ENCODE data around the gene TMEM42.

TMEM42 gene

GRCh38 chr3:44890852-44891251, 29.1 kb downstream of the TMEM42 start:
- Mint-ChIP-seq H3K4me1 (no peaks in the 10 kb centered on the region), H3K27me3 (ENCODE audit: low read depth, poor library complexity) (peaks cover 11% of the 10 kb centered on the region), H3K27ac (no peak overlapping the region), H3K4me3 (no peak overlapping the region), H3K36me3 (ENCODE audit: low read depth) (no peaks in the 10 kb centered on the region), H3K9me3 (no peaks in the 10 kb centered on the region)
- TF ChIP-seq, protein P1, sequence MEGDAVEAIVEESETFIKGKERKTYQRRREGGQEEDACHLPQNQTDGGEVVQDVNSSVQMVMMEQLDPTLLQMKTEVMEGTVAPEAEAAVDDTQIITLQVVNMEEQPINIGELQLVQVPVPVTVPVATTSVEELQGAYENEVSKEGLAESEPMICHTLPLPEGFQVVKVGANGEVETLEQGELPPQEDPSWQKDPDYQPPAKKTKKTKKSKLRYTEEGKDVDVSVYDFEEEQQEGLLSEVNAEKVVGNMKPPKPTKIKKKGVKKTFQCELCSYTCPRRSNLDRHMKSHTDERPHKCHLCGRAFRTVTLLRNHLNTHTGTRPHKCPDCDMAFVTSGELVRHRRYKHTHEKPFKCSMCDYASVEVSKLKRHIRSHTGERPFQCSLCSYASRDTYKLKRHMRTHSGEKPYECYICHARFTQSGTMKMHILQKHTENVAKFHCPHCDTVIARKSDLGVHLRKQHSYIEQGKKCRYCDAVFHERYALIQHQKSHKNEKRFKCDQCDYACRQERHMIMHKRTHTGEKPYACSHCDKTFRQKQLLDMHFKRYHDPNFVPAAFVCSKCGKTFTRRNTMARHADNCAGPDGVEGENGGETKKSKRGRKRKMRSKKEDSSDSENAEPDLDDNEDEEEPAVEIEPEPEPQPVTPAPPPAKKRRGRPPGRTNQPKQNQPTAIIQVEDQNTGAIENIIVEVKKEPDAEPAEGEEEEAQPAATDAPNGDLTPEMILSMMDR (IDR thresholded peaks at IDR 0.05) = no peak
- no peak for DNase-seq

- no peak for DNase-seq
- TF ChIP-seq, protein P1 (IDR thresholded peaks at IDR 0.05) = no peak
- no peak overlapping the region for H3K4me3 Mint-ChIP-seq
- H3K4me1 Mint-ChIP-seq = no peaks in the 10 kb centered on the region
- H3K9me3 Mint-ChIP-seq = no peaks in the 10 kb centered on the region
- no peaks in the 10 kb centered on the region for H3K36me3 Mint-ChIP-seq (ENCODE audit: low read depth)
- H3K27me3 Mint-ChIP-seq (ENCODE audit: low read depth, poor library complexity) = peaks cover 7% of the 10 kb centered on the region
- H3K27ac Mint-ChIP-seq = no peak overlapping the region
Observed at GRCh38 chr3:44892689-44893088, 31.0 kb downstream of the TMEM42 start.

- no peak for DNase-seq
- TF ChIP-seq, protein P1 (IDR thresholded peaks at IDR 0.05) = no peak
- Mint-ChIP-seq H3K9me3 (no peaks in the 10 kb centered on the region), H3K4me1 (no peaks in the 10 kb centered on the region), H3K4me3 (no peak overlapping the region), H3K27ac (no peak overlapping the region), H3K36me3 (ENCODE audit: low read depth) (no peaks in the 10 kb centered on the region), H3K27me3 (ENCODE audit: low read depth, poor library complexity) (peaks cover 7% of the 10 kb centered on the region)
Observed at GRCh38 chr3:44893097-44893496, 31.4 kb downstream of the TMEM42 start.

GRCh38 chr3:44894485-44894884, 32.8 kb downstream of the TMEM42 start:
- H3K9me3 Mint-ChIP-seq = no peaks in the 10 kb centered on the region

GRCh38 chr3:44896440-44896839, 34.7 kb downstream of the TMEM42 start:
- Mint-ChIP-seq H3K36me3 (ENCODE audit: low read depth) (no peaks in the 10 kb centered on the region), H3K9me3 (no peaks in the 10 kb centered on the region), H3K27ac (peak overlapping the region; percentile 39), H3K4me1 (peaks cover 19% of the 10 kb centered on the region), H3K27me3 (ENCODE audit: low read depth, poor library complexity) (no peaks in the 10 kb centered on the region), H3K4me3 (no peak overlapping the region)
- TF ChIP-seq, protein P1 (IDR thresholded peaks at IDR 0.05) = no peak
- DNase-seq = no peak

More at GRCh38 chr3:44894485-44894884, 32.8 kb downstream of the TMEM42 start:
- Mint-ChIP-seq H3K27me3 (ENCODE audit: low read depth, poor library complexity) (peaks cover 7% of the 10 kb centered on the region), H3K4me3 (no peak overlapping the region), H3K4me1 (peaks cover 6% of the 10 kb centered on the region), H3K36me3 (ENCODE audit: low read depth) (no peaks in the 10 kb centered on the region), H3K27ac (no peak overlapping the region)
- no peak for DNase-seq
- TF ChIP-seq, protein P1 (IDR thresholded peaks at IDR 0.05) = no peak

GRCh38 chr3:44899683-44900367, 38.1 kb downstream of the TMEM42 start:
- Mint-ChIP-seq H3K9me3 (no peaks in the 10 kb centered on the region), H3K27me3 (ENCODE audit: low read depth, poor library complexity) (peaks cover 2% of the 10 kb centered on the region), H3K27ac (peak overlapping the region; percentile 84), H3K4me3 (peak overlapping the region; percentile 18), H3K4me1 (peaks cover 25% of the 10 kb centered on the region), H3K36me3 (ENCODE audit: low read depth) (no peaks in the 10 kb centered on the region)
- TF ChIP-seq, protein P1 (IDR thresholded peaks at IDR 0.05) = no peak
- DNase-seq = no peak
